GM12878 (cell line): ENCODE data around the gene BRD3. TPM values are rescaled to one million over a fixed set of nuclear protein-coding genes. Genes with fewer than 3 reads are reported as not detected.

Experiments
- ATAC-seq: fragments of 200-7000 bp; cut with Tn5 transposase; 3 replicates; pipeline ENCODE4 v1.9.1; 2020; ENCODE audit warnings: mild to moderate bottlenecking, moderate library complexity
- BruUV-seq: library from RNA; stranded (reverse); fragments of 400-500 nt; replicated peaks from 2 replicates; lab custom pipeline; 2021; lab: Mats Ljungman, UMichigan
- CTCF ChIA-PET: fragments of 300-600 bp; sonication (Branson Sonifier 250); formaldehyde crosslinking; extraction: SDS; loops from one replicate; lab custom pipeline; 2021; ENCODE audit warnings: inconsistent platforms; lab: Yijun Ruan, JAX
- POLR2A ChIA-PET: fragments of 350-600 bp; formaldehyde crosslinking; extraction: SDS; loops from one replicate; lab custom pipeline; 2021; ENCODE audit warnings: inconsistent platforms; lab: Charles Lee
- RAD21 ChIA-PET: fragments of 300-600 bp; sonication (Branson Sonifier 250); formaldehyde crosslinking; loops from one replicate; lab custom pipeline; 2023; ENCODE audit warnings: antibody characterized with exemption; ENCODE audit not compliant: unreplicated experiment; lab: Charles Lee
- SMC1A ChIA-PET: fragments of 300-600 bp; sonication (Branson Sonifier 250); formaldehyde crosslinking; loops from one replicate; lab custom pipeline; 2023; ENCODE audit not compliant: unreplicated experiment, uncharacterized antibody; lab: Charles Lee
- DNase-seq: peaks from one replicate; pipeline ENCODE4 v3.0.0-alpha.2; 2011; ENCODE audit warnings: low read depth, low spot score
- FAIRE-seq: peaks from 3 replicates; lab custom pipeline; 2011; peaks lifted over from hg19 to GRCh38; lab: Jason Lieb, UNC
- H2AFZ ChIP-seq: 2 replicates; pipeline ENCODE4 v1.6.0; 2011; ENCODE audit warnings: low read depth, low read length, control low read depth; ENCODE audit not compliant: control insufficient read depth
- H3K27ac ChIP-seq: 2 replicates; pipeline ENCODE4 v1.5.1; 2011; ENCODE audit warnings: control low read depth; ENCODE audit not compliant: control insufficient read depth, insufficient read depth
- H3K27me3 ChIP-seq, 2 experiments: replicated peaks in 1 of 2; 2 replicates each; pipeline versions ENCODE4 v1.6.0 to v1.6.1; 2011; ENCODE audit warnings: low read length in 1 of 2; ENCODE audit not compliant: control insufficient read depth in 2 of 2, insufficient read depth in 2 of 2
- H3K36me3 ChIP-seq, 2 experiments: 2 replicates each; pipeline ENCODE4 v1.5.1; 2011; ENCODE audit warnings: low read length in 1 of 2; ENCODE audit not compliant: control insufficient read depth in 2 of 2, insufficient read depth in 2 of 2
- H3K4me1 ChIP-seq: 2 replicates; pipeline ENCODE4 v1.6.1; 2011; ENCODE audit warnings: mild to moderate bottlenecking, low read length, moderate library complexity, mixed read lengths; ENCODE audit not compliant: control insufficient read depth, insufficient read depth
- H3K4me2 ChIP-seq: 2 replicates; pipeline ENCODE4 v1.6.0; 2011; ENCODE audit warnings: control low read depth; ENCODE audit not compliant: control insufficient read depth, insufficient read depth
- H3K4me3 ChIP-seq: fragments of 200-600 bp; sonication (generic); 2 replicates; pipeline ENCODE4 v1.5.1; 2016
- H3K79me2 ChIP-seq: 2 replicates; pipeline ENCODE4 v1.6.0; 2011; ENCODE audit warnings: low read length; ENCODE audit not compliant: control insufficient read depth, insufficient read depth
- H3K9ac ChIP-seq: 2 replicates; pipeline ENCODE4 v1.8.0; 2011; ENCODE audit warnings: low read length, control low read depth, mixed read lengths; ENCODE audit not compliant: control insufficient read depth, insufficient read depth
- H3K9me3 ChIP-seq: replicated peaks from 3 replicates; pipeline ENCODE4 v1.5.1; 2011; ENCODE audit warnings: mild to moderate bottlenecking, low read length; ENCODE audit not compliant: control insufficient read depth, insufficient read depth
- H4K20me1 ChIP-seq: 2 replicates; pipeline ENCODE4 v1.6.0; 2011; ENCODE audit not compliant: control insufficient read depth, insufficient read depth
- GABPA ChIP-seq: IDR thresholded peaks from 2 replicates; pipeline ENCODE4 v1.6.1; 2014; ENCODE audit warnings: antibody characterized with exemption, low read depth, mild to moderate bottlenecking, inconsistent platforms
- IKZF2 ChIP-seq, 2 experiments: fragments of 450-650 bp; IDR thresholded peaks; 2 replicates each; pipeline ENCODE4 v1.6.1; 2017; ENCODE audit warnings: mild to moderate bottlenecking in 2 of 2, moderate library complexity in 2 of 2
- ZNF207 ChIP-seq: fragments of 450-650 bp; IDR thresholded peaks from 2 replicates; pipeline ENCODE4 v1.6.1; 2014; ENCODE audit warnings: antibody characterized with exemption, mild to moderate bottlenecking, borderline replicate concordance
- ZNF384 ChIP-seq: IDR thresholded peaks from 2 replicates; pipeline ENCODE4 v1.6.1; 2012; ENCODE audit warnings: low read depth, mild to moderate bottlenecking, low read length, improper control_type of control experiment, borderline replicate concordance
- WGBS: methylation state at CpG from one replicate; pipeline ENCODE4 v1.1.6; 2016; ENCODE audit warnings: low lambda C conversion rate; ENCODE audit not compliant: insufficient replicate concordance, insufficient coverage; ENCODE audit errors: missing lambda C conversion rate; 5-methylcytosine and 5-hydroxymethylcytosine counted together
- in situ Hi-C: fragments of 300-500 bp; cut with MboI; formaldehyde crosslinking; loops from 9 replicates; pipeline ENCODE4 v1.14.3; 2018; ENCODE audit warnings: mixed read lengths
- intact Hi-C: fragments of 100-400 bp; cut with micrococcal nuclease; formaldehyde crosslinking; loops from one replicate; pipeline ENCODE4 v1.14.2; 2022; ENCODE audit not compliant: unreplicated experiment
- polyA plus RNA-seq, 11 experiments: library from polyadenylated mRNA; depleted of rRNA in 4 of 11; unstranded in 6 of 11; stranded (reverse) in 5 of 11; fragments of >200 nt; fragmentation: Nextera tagmentation in 4 of 11; fragmentation: Illumina TruSeq in 1 of 11; extraction: Ambion mirVana in 4 of 11; extraction: Trizol in 1 of 11; gene quantifications; 1 replicate in 1 of 11; 2 replicates in 10 of 11; pipeline versions ENCODE4 v1.2.1 to v1.2.3, GENCODE V29; 2011 to 2016; ENCODE audit warnings: inconsistent platforms in 2 of 11, missing spikeins in 2 of 11, low read depth in 1 of 11
- total RNA-seq, 4 experiments: library from RNA; depleted of rRNA in 3 of 4; stranded (reverse); fragments of >200 nt in 3 of 4; fragmentation: Illumina TruSeq in 1 of 4; extraction: Trizol in 1 of 4; gene quantifications; 2 replicates each; pipeline versions ENCODE4 v1.2.1 to v1.2.3, GENCODE V29; 2013 to 2021
- TF ChIP-seq, protein P1 (sequence below): fragments of 450-650 bp; IDR thresholded peaks from 2 replicates; pipeline ENCODE4 v1.6.1; 2017; ENCODE audit warnings: mild to moderate bottlenecking, moderate library complexity
- TF ChIP-seq, protein P2 (sequence below): fragments of 450-650 bp; IDR thresholded peaks from 2 replicates; pipeline ENCODE4 v1.6.1; 2017; ENCODE audit warnings: low read depth, mild to moderate bottlenecking, moderate library complexity
- TF ChIP-seq, protein P3 (sequence below): fragments of 450-650 bp; IDR thresholded peaks from 2 replicates; pipeline ENCODE4 v1.6.1; 2016; ENCODE audit warnings: mild to moderate bottlenecking

The BRD3 gene
- total and polyA plus RNA-seq, 10 of the 15 experiments (the other 5 are each of a cell fraction or from before 2014, with no cell fraction given): 0.53 to 20.8 (median 4.8) TPM

DNA sequence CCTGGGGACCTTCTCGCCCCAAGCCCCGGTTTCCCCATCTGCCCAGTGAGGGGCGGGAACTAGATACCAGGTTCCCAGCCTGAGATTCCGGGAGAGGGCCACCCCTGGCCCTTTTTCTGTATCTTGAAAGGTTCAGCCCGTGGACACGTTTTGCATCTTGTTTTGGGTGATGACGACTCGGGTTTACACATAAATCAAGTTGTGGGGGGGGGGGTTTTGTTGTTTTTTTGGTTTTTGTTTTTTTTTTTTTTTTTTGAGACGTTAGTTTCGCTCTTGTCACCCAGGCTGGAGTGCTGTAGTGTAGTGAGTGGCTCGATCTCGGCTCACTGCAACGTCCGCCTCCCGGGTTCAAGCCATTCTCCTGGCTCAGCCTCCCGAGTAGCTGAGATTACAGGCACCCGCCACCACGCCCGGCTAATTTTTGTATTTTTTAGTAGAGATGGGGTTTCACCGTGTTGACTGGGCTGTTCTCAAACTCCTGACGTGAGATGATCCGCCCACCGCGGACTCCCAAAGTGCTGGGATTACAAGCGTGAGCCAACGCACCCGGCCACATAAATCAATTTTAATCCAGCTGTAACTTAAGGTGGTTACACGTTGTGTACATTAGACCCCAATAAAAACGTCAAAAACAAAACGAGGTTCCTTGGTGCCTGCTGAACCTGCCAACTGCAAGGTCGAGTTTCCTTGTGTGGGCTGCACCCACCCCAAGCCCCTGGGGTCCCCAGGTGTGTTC is 1.1 kb upstream of the BRD3 start:
- SMC1A ChIA-PET: interaction anchor here (0.7 kb wide), 1 partner anchor 74 kb away, joined by 3 read pairs; no protein-coding TSS in a partner anchor
- in situ Hi-C loops: no loop called here
- RAD21 ChIA-PET: no interaction called here
- BruUV-seq: no TSS peak
- H3K4me2 ChIP-seq: peak overlapping the region; percentile 56
- no peak overlapping the region; the same call in 1 of the 2 replicates for H3K27ac ChIP-seq
- intact Hi-C loops: no loop called here
- CTCF ChIA-PET: interaction anchor here (0.9 to 1.0 kb wide), 2 partner anchors 67 to 75 kb away, joined by 4 read pairs; partner anchors contain the start of gene WDR5
- DNase-seq: no peak
- H3K4me1 ChIP-seq: 0 out of 2 replicates have a peak, but pooled peaks cover 3% of the 10 kb centered on the region
- H3K79me2 ChIP-seq: peaks cover 23% of the 10 kb centered on the region
- no peak for ATAC-seq
- H3K36me3 ChIP-seq: no peaks in the 10 kb centered on the region
- H3K9me3 ChIP-seq: no peaks in the 10 kb centered on the region
- WGBS: 14% methylated on average over 31 of the region's 31 CpGs
- POLR2A ChIA-PET: interaction anchor here (1.0 kb wide), 1 partner anchor 647 kb away, joined by 3 read pairs; no protein-coding TSS in a partner anchor
- H2AFZ ChIP-seq: peak overlapping the region; percentile 92
- peak overlapping the region; percentile 81 for H3K4me3 ChIP-seq
- peak overlapping the region; percentile 45; the same call in 1 of the 2 replicates for H3K9ac ChIP-seq
- H3K27me3 ChIP-seq: peaks cover 3% of the 10 kb centered on the region in 2 experiments; a peak in 2 of 4 replicates
- no peak for FAIRE-seq
- TF ChIP-seq, protein P1, sequence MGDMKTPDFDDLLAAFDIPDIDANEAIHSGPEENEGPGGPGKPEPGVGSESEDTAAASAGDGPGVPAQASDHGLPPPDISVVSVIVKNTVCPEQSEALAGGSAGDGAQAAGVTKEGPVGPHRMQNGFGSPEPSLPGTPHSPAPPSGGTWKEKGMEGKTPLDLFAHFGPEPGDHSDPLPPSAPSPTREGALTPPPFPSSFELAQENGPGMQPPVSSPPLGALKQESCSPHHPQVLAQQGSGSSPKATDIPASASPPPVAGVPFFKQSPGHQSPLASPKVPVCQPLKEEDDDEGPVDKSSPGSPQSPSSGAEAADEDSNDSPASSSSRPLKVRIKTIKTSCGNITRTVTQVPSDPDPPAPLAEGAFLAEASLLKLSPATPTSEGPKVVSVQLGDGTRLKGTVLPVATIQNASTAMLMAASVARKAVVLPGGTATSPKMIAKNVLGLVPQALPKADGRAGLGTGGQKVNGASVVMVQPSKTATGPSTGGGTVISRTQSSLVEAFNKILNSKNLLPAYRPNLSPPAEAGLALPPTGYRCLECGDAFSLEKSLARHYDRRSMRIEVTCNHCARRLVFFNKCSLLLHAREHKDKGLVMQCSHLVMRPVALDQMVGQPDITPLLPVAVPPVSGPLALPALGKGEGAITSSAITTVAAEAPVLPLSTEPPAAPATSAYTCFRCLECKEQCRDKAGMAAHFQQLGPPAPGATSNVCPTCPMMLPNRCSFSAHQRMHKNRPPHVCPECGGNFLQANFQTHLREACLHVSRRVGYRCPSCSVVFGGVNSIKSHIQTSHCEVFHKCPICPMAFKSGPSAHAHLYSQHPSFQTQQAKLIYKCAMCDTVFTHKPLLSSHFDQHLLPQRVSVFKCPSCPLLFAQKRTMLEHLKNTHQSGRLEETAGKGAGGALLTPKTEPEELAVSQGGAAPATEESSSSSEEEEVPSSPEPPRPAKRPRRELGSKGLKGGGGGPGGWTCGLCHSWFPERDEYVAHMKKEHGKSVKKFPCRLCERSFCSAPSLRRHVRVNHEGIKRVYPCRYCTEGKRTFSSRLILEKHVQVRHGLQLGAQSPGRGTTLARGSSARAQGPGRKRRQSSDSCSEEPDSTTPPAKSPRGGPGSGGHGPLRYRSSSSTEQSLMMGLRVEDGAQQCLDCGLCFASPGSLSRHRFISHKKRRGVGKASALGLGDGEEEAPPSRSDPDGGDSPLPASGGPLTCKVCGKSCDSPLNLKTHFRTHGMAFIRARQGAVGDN: 0 out of 2 replicates have a peak, but pooled peaks have one; percentile 14
- TF ChIP-seq ZNF384 (0 out of 2 replicates have a peak, but pooled peaks have one; percentile 21), IKZF2 (IDR thresholded peaks at IDR 0.05) (0 out of 4 replicates have a peak, but pooled peaks of 1 of the 2 experiments have one; percentile 22), ZNF207 (no peak), GABPA (no peak)
- TF ChIP-seq, protein P2, sequence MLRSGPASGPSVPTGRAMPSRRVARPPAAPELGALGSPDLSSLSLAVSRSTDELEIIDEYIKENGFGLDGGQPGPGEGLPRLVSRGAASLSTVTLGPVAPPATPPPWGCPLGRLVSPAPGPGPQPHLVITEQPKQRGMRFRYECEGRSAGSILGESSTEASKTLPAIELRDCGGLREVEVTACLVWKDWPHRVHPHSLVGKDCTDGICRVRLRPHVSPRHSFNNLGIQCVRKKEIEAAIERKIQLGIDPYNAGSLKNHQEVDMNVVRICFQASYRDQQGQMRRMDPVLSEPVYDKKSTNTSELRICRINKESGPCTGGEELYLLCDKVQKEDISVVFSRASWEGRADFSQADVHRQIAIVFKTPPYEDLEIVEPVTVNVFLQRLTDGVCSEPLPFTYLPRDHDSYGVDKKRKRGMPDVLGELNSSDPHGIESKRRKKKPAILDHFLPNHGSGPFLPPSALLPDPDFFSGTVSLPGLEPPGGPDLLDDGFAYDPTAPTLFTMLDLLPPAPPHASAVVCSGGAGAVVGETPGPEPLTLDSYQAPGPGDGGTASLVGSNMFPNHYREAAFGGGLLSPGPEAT: peak; percentile 33; the same call in 1 of the 2 replicates
- TF ChIP-seq, protein P3, sequence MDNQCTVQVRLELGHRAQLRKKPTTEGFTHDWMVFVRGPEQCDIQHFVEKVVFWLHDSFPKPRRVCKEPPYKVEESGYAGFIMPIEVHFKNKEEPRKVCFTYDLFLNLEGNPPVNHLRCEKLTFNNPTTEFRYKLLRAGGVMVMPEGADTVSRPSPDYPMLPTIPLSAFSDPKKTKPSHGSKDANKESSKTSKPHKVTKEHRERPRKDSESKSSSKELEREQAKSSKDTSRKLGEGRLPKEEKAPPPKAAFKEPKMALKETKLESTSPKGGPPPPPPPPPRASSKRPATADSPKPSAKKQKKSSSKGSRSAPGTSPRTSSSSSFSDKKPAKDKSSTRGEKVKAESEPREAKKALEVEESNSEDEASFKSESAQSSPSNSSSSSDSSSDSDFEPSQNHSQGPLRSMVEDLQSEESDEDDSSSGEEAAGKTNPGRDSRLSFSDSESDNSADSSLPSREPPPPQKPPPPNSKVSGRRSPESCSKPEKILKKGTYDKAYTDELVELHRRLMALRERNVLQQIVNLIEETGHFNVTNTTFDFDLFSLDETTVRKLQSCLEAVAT: peak; percentile 27; the same call in 1 of the 2 replicates
- TF ChIP-seq, all 136 proteins: peak for 5
- peaks cover 5% of the 10 kb centered on the region for H4K20me1 ChIP-seq
